GM18907 (cell line): ENCODE results near the gene EREG.
"Not testable (repeated sequence)": the region's sequence is repeated elsewhere in the genome, so short reads cannot be mapped to it uniquely, and the experiment has no call there.

Experiments used
- ATAC-seq: cut with Tn5 transposase; IDR thresholded peaks from one replicate; pipeline ENCODE4 v1.9.1; 2021; ENCODE audit warnings: mild to moderate bottlenecking, moderate library complexity; ENCODE audit not compliant: unreplicated experiment

EREG gene

GRCh38 chr4:74340421-74340820 is 24.5 kb upstream of the EREG start:
- ATAC-seq: not testable (repeated sequence)

DNA sequence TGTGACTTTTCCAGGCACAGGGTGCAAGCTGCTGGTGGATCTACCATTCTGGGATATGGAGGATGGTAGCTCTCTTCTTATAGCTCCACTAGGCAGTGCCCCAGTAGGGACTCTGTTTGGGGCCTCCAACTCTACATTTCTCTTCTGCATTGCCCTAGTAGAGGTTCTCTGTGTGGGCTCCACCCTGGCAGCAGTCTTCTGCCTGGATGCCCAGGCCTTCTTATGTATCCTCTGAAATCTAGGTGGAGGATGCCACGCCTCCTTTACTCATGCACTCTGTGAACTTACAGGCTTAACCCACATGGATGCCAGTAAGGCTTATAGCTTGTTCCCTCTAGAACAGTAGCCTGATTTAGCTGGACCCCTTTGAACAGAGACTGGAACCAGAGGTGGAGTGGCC is 20.9 kb upstream of the EREG start:
- ATAC-seq: no peak

GRCh38 chr4:74353858-74354257 is 11.1 kb upstream of the EREG start:
- ATAC-seq: no peak

DNA sequence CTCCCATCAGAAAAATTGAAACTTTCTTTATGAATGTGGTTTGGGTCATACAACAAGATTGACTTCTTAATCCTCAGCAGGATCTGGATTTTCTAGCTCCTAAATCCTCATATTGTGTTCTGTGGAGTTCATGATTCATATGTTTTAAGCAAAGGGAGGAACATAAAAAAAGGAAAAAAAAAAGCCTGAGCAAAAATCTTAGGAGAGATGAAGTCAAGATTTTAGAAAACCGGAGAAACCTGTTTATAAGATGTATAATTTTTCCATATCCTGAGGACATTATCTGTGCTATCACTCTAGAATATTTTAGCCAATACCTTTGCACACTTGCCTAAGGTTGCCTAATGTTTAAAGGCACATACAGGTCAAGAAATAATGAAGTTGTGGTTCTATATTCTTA is 7.0 kb upstream of the EREG start:
- ATAC-seq: no peak

- ATAC-seq: no peak
Measured at GRCh38 chr4:74361671-74362070, 3.3 kb upstream of the EREG start.

- no peak for ATAC-seq
Measured at GRCh38 chr4:74362347-74362746, 2.6 kb upstream of the EREG start.

- ATAC-seq: peak; percentile 3
Measured at GRCh38 chr4:74364256-74364651, 691 bp upstream of the EREG start.

GRCh38 chr4:74365761-74366160 is 816 bp downstream of the EREG start:
- no peak for ATAC-seq

GRCh38 chr4:74366367-74366911 is 1.5 kb downstream of the EREG start:
- ATAC-seq: peak; percentile 52

GRCh38 chr4:74367656-74368290 is 2.8 kb downstream of the EREG start:
- ATAC-seq: no peak

DNA sequence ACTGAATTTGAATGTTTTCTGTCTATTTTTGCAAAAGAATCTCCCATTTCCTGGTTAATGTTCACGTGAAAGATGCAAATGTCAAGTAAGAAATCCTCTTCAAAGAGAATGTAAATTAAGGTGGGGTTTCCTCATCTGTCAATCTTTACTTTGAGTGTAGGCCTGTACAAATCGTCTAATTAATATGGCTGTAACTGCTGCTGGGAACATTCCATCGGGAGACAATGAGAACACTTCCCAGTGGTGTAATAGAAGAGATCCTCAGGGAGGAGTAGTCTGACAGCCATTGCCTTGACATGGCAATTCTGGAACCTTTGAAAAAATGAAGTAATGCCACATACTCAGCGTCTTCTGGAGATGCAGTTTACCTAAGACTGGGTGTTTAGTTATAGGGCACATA is 3.7 kb downstream of the EREG start:
- ATAC-seq: no peak

- no peak for ATAC-seq
Measured at GRCh38 chr4:74369855-74370254, 4.9 kb downstream of the EREG start.

DNA sequence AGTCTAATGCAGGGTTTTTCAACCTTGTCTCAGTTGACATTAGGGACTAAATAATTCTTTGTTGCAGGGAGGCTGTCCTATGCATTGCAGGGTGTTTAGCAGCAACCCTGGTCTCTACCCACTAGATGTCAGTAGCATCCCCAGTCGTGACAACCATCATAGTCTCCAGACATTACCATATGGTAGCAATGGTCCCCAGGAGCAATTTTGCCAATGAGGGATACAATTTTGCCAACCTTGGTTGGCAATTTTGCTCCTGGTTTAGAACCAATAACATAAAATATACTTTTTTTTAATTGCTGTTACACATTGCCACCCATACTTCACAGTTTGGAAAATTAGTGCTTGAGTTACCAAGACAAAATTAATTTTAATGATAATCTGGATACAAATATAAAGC is 6.0 kb downstream of the EREG start:
- ATAC-seq: peak; percentile 78

GRCh38 chr4:74374128-74374527 is 9.2 kb downstream of the EREG start:
- ATAC-seq: no peak

- no peak for ATAC-seq
Measured at GRCh38 chr4:74374561-74375327, 9.8 kb downstream of the EREG start.

- ATAC-seq: no peak
Measured at GRCh38 chr4:74375824-74376426, 11.0 kb downstream of the EREG start.

GRCh38 chr4:74376888-74377483 is 12.0 kb downstream of the EREG start:
- no peak for ATAC-seq

- ATAC-seq: no peak
Measured at GRCh38 chr4:74377714-74378113, 12.8 kb downstream of the EREG start.

GRCh38 chr4:74378573-74378972 is 13.6 kb downstream of the EREG start:
- ATAC-seq: no peak

- ATAC-seq: no peak
Measured at GRCh38 chr4:74379912-74380311, 15.0 kb downstream of the EREG start.

DNA sequence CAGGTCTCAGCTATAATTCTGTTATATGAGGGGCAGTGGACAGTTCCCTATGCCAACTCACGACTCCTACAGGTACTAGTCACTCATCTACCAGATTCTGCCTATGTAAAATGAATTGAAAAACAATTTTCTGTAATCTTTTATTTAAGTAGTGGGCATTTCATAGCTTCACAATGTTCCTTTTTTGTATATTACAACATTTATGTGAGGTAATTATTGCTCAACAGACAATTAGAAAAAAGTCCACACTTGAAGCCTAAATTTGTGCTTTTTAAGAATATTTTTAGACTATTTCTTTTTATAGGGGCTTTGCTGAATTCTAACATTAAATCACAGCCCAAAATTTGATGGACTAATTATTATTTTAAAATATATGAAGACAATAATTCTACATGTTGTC is 20.4 kb downstream of the EREG start:
- ATAC-seq: no peak

GRCh38 chr4:74386159-74386558 is 21.2 kb downstream of the EREG start:
- ATAC-seq: no peak
